Neural cell (in vitro differentiated cells): ENCODE data around the gene SYCN. TPM values are rescaled to one million over a fixed set of nuclear protein-coding genes. Genes with fewer than 3 reads are reported as not detected.

Experiments used
- H2AFZ ChIP-seq: fragments of 200-600, 300-800 bp; sonication (generic), shearing (Covaris generic); 2 replicates; pipeline ENCODE4 v1.6.0; 2014; ENCODE audit warnings: low read depth, mild to moderate bottlenecking, antibody characterized with exemption, low read length, moderate library complexity
- H3F3A ChIP-seq: fragments of 200-600 bp; shearing (Covaris generic); 2 replicates; pipeline ENCODE4 v1.6.1; 2016; ENCODE audit warnings: mild to moderate bottlenecking, moderate library complexity, mixed read lengths, antibody characterized with exemption, low read length; ENCODE audit not compliant: insufficient read depth, poor library complexity, severe bottlenecking
- H3K27ac ChIP-seq: fragments of 200-600, 300-800 bp; sonication (generic), shearing (Covaris generic); 2 replicates; pipeline ENCODE4 v1.5.1; 2014; ENCODE audit warnings: mild to moderate bottlenecking, low read length, moderate library complexity
- H3K27me3 ChIP-seq: fragments of 300-800, 200-600 bp; sonication (generic), shearing (Covaris generic); 2 replicates; pipeline ENCODE4 v1.6.0; 2014; ENCODE audit warnings: mild to moderate bottlenecking, low read depth, low read length, moderate library complexity; ENCODE audit not compliant: insufficient read depth
- H3K36me3 ChIP-seq: fragments of 300-800, 200-600 bp; sonication (generic), shearing (Covaris generic); 2 replicates; pipeline ENCODE4 v1.5.1; 2014; ENCODE audit warnings: mild to moderate bottlenecking, antibody characterized with exemption, low read length, moderate library complexity; ENCODE audit not compliant: insufficient read depth
- H3K4me2 ChIP-seq: fragments of 300-800, 200-600 bp; sonication (generic), shearing (Covaris generic); 2 replicates; pipeline ENCODE4 v1.6.0; 2014; ENCODE audit warnings: mild to moderate bottlenecking, low read length
- H3K4me3 ChIP-seq: fragments of 300-800, 200-600 bp; sonication (generic), shearing (Covaris generic); 2 replicates; pipeline ENCODE4 v1.5.1; 2014; ENCODE audit warnings: mild to moderate bottlenecking, low read length, moderate library complexity
- H3K79me2 ChIP-seq: fragments of 200-600 bp; shearing (Covaris generic); replicated peaks from 2 replicates; pipeline ENCODE4 v1.6.0; 2014; ENCODE audit warnings: mild to moderate bottlenecking, low read length, moderate library complexity; ENCODE audit not compliant: insufficient read depth
- H3K9ac ChIP-seq: fragments of 300-800, 200-600 bp; sonication (generic), shearing (Covaris generic); 2 replicates; pipeline ENCODE4 v1.6.1; 2016; ENCODE audit warnings: mild to moderate bottlenecking, low read length, mixed read lengths
- H3K9me2 ChIP-seq: fragments of 200-600 bp; shearing (Covaris generic); 2 replicates; pipeline ENCODE4 v1.6.1; 2016; ENCODE audit warnings: mild to moderate bottlenecking, low read length, mixed read lengths; ENCODE audit not compliant: insufficient read depth
- H3K9me3 ChIP-seq: fragments of 200-600, 300-800 bp; sonication (generic), shearing (Covaris generic); 2 replicates; pipeline ENCODE4 v1.6.1; 2016; ENCODE audit warnings: mild to moderate bottlenecking, mixed run types, low read length, moderate library complexity, mixed read lengths
- H4K20me1 ChIP-seq: fragments of 200-600 bp; shearing (Covaris generic); 2 replicates; pipeline ENCODE4 v1.6.1; 2016; ENCODE audit warnings: mild to moderate bottlenecking, mixed run types; ENCODE audit not compliant: insufficient read depth
- CTCF ChIP-seq: fragments of 450-650 bp; IDR thresholded peaks from 2 replicates; pipeline ENCODE4 v1.5.1; 2014; ENCODE audit warnings: antibody characterized with exemption, mild to moderate bottlenecking, moderate library complexity; ENCODE audit not compliant: poor library complexity, severe bottlenecking
- EP300 ChIP-seq: fragments of 450-650 bp; conservative IDR thresholded peaks from 2 replicates; pipeline ENCODE4 v1.6.1; 2014; ENCODE audit warnings: antibody characterized with exemption, mild to moderate bottlenecking, moderate library complexity; ENCODE audit not compliant: poor library complexity, severe bottlenecking
- EZH2 ChIP-seq: fragments of 200-600, 300-800 bp; shearing (Covaris generic), sonication (generic); IDR thresholded peaks from 2 replicates; pipeline ENCODE4 v1.6.1; 2014; ENCODE audit warnings: antibody characterized with exemption, low read length, borderline replicate concordance, mild to moderate bottlenecking; ENCODE audit not compliant: insufficient read depth, poor library complexity, severe bottlenecking
- MXI1 ChIP-seq: fragments of 450-650 bp; conservative IDR thresholded peaks from 2 replicates; pipeline ENCODE4 v1.6.1; 2014; ENCODE audit warnings: antibody characterized with exemption, mild to moderate bottlenecking; ENCODE audit not compliant: poor library complexity, severe bottlenecking
- POLR2AphosphoS5 ChIP-seq: IDR thresholded peaks from 2 replicates; pipeline ENCODE4 v1.6.1; 2012
- RAD21 ChIP-seq: fragments of 450-650 bp; conservative IDR thresholded peaks from 2 replicates; pipeline ENCODE4 v1.6.1; 2014; ENCODE audit warnings: antibody characterized with exemption, mild to moderate bottlenecking, moderate library complexity
- REST ChIP-seq: IDR thresholded peaks from 2 replicates; pipeline ENCODE4 v1.6.1; 2012; ENCODE audit warnings: borderline replicate concordance
- SMC3 ChIP-seq: fragments of 450-650 bp; conservative IDR thresholded peaks from 2 replicates; pipeline ENCODE4 v1.6.1; 2014; ENCODE audit warnings: antibody characterized with exemption, mild to moderate bottlenecking, moderate library complexity; ENCODE audit not compliant: poor library complexity
- TAF1 ChIP-seq: IDR thresholded peaks from 2 replicates; pipeline ENCODE4 v1.6.1; 2012; ENCODE audit warnings: low read depth
- polyA plus RNA-seq: library from polyadenylated mRNA; depleted of rRNA; stranded (reverse); fragments of >200 nt; gene quantifications from 2 replicates; pipeline ENCODE4 v1.2.3, GENCODE V29; 2014

The SYCN gene
- polyA plus RNA-seq, 1 donor from 2014 or later = not detected

- TF ChIP-seq EP300 = no peak
- no peak for TF ChIP-seq TAF1
- TF ChIP-seq CTCF = no peak
- no peak for TF ChIP-seq POLR2AphosphoS5
- TF ChIP-seq RAD21 = no peak
- no peak for TF ChIP-seq SMC3
- TF ChIP-seq MXI1 = no peak
- no peak for TF ChIP-seq EZH2
- no peak for TF ChIP-seq REST
- Histone ChIP-seq H3K27me3 (no peaks in the 10 kb centered on the region), H4K20me1 (no peaks in the 10 kb centered on the region), H3K79me2 (no peaks in the 10 kb centered on the region), H3K9me3 (no peaks in the 10 kb centered on the region), H3K4me3 (no peak overlapping the region), H3K4me2 (no peak overlapping the region), H3K9ac (no peak overlapping the region), H3F3A (no peaks in the 10 kb centered on the region), H2AFZ (no peak overlapping the region), H3K9me2 (no peaks in the 10 kb centered on the region), H3K27ac (no peak overlapping the region), H3K36me3 (no peaks in the 10 kb centered on the region)
Observed at GRCh38 chr19:39237200-39238184, 33.4 kb upstream of the SYCN start.

- H3K4me3 ChIP-seq = no peak overlapping the region
- H3K9ac ChIP-seq = no peak overlapping the region
- H2AFZ ChIP-seq = no peak overlapping the region
- H3K9me2 ChIP-seq = no peaks in the 10 kb centered on the region
- no peaks in the 10 kb centered on the region for H4K20me1 ChIP-seq
- TF ChIP-seq REST = no peak
- TF ChIP-seq EZH2 = no peak
- no peak for TF ChIP-seq EP300
- TF ChIP-seq MXI1 = no peak
- no peak for TF ChIP-seq POLR2AphosphoS5
- TF ChIP-seq RAD21 = no peak
- TF ChIP-seq SMC3 = no peak
- TF ChIP-seq TAF1 = no peak
- no peak for TF ChIP-seq CTCF
- no peaks in the 10 kb centered on the region for H3F3A ChIP-seq
- H3K27ac ChIP-seq = no peak overlapping the region
- H3K4me2 ChIP-seq = no peak overlapping the region
- H3K27me3 ChIP-seq = no peaks in the 10 kb centered on the region
- no peaks in the 10 kb centered on the region for H3K79me2 ChIP-seq
- H3K9me3 ChIP-seq = no peaks in the 10 kb centered on the region
- H3K36me3 ChIP-seq = no peaks in the 10 kb centered on the region
Observed at GRCh38 chr19:39236527-39236926, 32.5 kb upstream of the SYCN start.
